IPS DF 19.7 (cell line): Measurements from ENCODE around the gene SLC49A3.

Experiments used
- DNase-seq: peaks from one replicate; pipeline ENCODE4 v3.0.0-alpha.2; 2013; ENCODE audit warnings: low read depth, low spot score

Gene SLC49A3

GRCh38 chr4:666822-667544 is 22.0 kb downstream of the SLC49A3 start:
- DNase-seq: no peak

DNA sequence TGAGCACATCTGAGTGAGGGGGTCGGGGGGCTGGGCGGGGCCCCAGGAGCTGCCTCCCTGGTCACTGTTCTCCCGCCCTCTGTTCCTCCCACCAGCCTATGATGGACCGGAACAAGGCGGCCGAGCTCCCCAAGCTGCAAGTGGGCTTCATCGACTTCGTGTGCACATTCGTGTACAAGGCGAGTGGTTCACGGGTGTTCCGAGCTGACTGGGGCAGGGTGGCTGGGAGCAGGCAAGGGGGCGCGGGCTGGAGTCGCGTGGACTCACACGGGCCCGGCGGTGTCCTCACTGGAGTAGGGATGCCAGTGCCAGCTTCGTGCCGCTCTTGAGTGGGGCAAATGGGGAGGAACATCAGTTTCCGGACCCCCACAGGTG is 22.5 kb downstream of the SLC49A3 start:
- no peak for DNase-seq

GRCh38 chr4:665751-666435 is 23.1 kb downstream of the SLC49A3 start:
- no peak for DNase-seq

GRCh38 chr4:665381-665750 is 23.6 kb downstream of the SLC49A3 start:
- no peak for DNase-seq

- DNase-seq: no peak
These were observed 24.2 kb downstream of the SLC49A3 start for GRCh38 chr4:664713-665231.

DNA sequence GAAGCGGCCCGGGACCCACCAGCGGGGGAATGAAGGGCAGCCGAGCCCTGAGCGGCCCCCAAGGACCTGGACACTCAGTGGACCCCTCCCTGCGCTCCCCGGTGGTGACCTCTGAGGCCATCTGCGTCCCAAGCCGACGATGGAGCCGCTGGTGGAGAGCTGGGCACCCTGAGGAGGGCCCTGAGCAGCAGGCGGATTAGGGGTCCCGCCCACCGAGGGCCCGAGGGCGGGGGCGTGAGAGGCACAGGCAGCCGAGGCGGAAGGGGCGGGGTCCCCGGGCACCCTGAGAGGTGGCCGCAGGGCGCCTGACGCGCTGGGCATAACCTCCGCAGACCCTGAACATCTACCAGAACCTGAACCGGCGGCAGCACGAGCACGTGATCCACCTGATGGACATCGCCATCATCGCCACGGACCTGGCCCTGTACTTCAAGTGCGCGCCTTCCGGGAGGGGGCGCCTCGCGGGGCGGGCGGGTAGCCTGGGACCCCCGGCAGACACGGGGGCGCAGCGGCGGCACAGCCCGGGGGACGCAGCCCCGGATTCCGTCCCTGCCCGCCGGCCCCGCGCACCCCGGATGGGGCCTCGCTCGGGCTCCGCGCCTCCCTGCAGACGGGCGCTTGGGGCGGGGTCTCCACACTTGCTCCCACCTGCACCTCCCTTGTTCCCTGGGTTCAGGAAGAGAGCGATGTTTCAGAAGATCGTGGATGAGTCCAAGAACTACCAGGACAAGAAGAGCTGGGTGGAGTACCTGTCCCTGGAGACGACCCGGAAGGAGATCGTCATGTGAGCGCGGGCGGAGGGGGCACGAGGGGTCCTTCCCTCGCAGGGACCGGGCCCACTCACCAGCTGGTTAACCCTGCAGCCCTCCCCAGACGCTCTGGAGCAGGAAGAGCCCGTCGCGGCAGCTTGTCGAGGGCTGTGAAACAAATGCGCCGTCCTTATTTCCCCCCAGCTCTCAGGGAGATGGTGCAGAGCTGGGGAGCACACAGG is 25.2 kb downstream of the SLC49A3 start:
- no peak for DNase-seq

DNA sequence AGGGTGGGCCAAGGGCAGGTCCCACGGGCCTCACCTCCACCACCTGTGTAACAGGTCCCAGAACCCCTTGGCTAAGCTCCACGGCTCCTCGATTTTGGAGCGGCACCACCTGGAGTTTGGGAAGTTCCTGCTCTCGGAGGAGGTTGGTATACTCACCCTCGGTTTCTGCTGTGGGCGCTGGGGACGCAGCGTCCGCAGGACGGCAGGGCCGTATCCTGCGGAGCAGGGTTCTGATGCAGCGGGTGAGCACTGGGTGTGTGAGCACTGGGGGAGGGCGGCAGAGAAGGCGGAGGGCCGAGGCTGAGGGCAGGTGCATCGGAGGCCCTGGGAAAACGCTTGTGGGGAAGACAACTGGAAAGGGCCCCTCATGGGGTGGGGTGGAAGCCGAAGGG is 25.9 kb downstream of the SLC49A3 start:
- DNase-seq: no peak

DNA sequence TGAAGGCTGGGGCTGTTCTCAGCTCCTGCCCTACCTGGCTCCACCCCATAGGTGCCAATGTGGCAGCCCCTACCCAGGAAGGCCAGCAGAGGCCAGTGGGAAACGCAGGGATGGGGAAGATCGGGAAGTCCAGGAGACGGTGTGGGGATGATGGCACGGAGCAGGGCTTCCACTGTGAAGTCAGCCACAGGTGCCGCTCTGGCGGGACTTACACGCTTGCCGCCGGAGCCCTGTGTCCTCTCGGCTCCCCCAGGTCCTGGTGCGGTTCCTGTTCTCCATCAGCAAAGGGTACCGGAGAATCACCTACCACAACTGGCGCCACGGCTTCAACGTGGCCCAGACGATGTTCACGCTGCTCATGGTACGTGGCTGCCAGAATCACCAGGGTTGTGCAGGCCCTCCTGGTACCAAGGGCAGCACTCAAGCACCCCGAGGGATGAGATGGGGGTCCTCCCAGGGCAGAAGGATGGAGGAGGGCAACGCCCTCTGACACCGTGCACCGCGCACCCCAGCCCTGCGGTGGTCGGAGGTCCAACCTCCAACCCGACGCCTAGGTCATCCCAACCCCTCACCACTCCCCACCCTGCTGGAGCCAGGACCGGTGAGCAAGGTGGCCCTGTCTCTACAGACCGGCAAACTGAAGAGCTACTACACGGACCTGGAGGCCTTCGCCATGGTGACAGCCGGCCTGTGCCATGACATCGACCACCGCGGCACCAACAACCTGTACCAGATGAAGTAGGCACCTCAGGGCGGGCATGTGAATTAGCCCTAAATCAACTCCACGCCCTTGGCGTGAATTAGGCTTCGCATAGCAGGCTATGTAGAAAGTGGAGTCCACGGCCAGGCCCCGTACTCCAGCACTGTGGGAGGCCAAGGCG is 26.8 kb downstream of the SLC49A3 start:
- DNase-seq: no peak

DNA sequence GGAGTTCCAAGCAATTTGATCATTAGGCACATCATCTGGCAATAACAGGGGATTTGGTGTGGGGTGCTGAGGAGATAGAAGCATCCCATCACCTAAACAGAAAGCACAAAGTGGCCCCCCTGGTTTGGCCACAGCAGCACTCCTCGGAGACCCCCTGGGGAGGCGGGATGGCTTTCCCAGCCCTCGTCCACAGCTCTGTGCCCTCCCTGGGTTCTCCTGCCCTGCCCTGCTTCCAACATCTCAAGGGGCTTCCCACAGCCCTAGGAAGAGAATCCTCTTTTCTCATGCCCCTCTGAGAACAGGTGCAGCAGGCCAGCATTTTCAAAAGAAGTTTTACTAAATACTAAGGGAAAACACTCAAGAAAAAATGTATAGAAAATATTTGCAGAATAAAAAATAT is 27.7 kb downstream of the SLC49A3 start:
- DNase-seq: no peak

DNA sequence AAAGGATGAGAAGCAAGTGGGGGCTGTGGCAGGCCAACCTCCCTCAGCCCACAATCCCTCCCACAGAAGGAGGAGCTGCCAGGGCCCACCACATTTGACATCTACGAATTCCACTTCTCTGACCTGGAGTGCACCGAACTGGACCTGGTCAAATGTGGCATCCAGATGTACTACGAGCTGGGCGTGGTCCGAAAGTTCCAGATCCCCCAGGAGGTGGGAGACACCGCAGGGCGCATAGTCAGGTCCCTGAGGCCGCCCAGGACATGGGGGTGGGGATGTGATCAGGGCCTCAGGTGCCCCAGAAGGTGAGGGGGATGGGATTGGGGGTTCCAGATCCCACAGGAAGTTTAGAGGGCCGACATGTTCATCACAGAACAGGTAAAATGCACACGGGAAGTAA is 28.6 kb downstream of the SLC49A3 start:
- DNase-seq: no peak

DNA sequence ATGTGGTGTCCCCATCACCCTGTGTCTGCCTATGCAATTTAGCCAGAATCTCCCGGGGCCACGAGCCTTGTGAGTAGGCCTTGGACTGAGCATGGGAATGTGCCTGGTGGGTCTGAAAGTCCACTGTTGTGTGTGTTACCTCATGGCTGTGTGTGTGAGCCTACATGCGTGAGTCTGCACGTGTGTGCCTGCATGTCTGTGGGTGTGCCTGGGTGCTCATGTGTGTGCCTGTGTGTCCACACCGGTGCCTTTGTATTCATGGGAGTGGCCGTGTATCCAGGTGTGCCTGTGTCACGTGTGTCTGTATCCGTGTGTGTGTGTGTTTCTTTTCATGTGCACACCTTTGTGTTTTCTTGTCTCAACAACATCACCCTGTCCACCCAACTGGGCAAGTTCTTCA is 29.1 kb downstream of the SLC49A3 start:
- no peak for DNase-seq

GRCh38 chr4:658681-659667 is 30.0 kb downstream of the SLC49A3 start:
- no peak for DNase-seq

DNA sequence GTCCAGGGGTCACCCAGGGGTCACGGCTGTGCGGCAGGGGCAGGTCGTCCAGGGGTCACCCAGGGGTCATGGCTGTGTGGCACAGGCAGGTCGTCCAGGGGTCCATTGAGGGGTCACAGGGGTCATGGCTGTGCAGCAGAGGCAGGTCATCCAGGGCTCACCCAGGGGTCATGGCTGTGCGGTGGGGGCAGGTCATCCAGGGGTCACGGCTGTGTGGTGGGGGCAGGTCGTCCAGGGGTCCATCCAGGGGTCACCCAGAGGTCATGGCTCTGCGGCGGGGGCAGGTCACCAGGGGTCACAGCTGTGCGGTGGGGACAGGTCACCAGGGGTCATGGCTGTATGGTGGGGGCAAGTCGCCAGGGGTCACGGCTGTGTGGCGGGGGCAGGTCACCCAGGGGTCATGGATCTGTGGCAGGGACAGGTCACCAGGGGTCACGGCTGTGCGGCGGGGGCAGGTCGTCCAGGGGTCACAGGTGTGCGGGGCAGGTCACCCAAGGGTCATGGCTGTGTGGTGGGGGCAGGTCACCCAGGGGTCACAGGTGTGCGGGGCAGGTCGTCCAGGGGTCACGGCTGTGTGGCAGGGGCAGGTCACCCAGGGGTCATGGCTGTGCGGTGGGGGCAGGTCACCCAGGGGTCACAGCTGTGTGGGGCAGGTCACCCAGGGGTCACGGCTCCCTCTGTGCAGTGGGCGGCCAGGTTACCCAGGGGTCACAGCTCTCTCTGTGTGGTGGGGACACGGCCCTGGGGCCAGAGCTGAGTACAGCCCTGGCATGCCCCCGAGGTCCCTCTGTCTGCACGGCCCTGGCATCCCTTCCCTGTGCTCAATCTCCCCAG is 30.9 kb downstream of the SLC49A3 start:
- DNase-seq: no peak

- DNase-seq: no peak
These were observed 31.6 kb downstream of the SLC49A3 start for GRCh38 chr4:657338-657833.

GRCh38 chr4:656436-657337 is 32.3 kb downstream of the SLC49A3 start:
- DNase-seq: no peak

DNA sequence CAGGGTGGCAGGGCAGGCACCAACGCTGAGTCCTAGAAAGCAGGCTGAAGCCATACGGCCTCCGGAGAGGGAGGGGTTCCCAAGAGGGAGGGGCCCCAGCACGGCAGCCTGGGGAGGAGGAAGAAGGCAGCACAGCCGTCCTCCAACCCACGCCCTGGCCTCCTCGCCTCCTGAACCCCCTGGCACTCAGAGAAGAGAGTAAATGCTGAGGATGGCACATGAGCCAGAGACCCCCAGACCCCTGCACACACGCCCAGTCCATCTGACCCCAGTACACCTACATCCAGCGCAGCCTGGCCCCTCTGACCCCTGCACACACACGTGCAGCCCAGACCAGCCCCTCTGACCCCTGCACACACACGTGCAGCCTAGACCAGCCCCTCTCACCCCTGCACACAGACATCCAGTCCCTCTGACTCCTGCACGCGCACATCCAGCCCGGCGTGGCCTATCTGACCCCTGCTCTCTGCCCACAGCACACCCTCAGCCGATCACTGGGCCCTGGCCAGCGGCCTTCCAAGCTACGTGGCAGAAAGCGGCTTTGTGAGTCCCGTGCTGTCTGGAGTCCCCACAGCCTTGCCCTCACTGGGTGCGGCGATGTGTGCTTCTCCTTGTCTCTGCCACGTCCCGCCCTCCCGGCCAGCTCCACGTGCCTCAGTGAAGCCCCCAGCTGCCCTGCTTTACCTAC is 33.3 kb downstream of the SLC49A3 start:
- DNase-seq: no peak

- no peak for DNase-seq
These were observed 34.0 kb downstream of the SLC49A3 start for GRCh38 chr4:654871-655463.
